Peyer's patch (tissue), 4 donors: Measurements from ENCODE around the gene XYLT1.

Source experiments
- CTCF ChIP-seq, 6 experiments: fragments of 450-650 bp in 4 of 6; fragments of 200-600 bp in 2 of 6; sonication (generic) in 1 of 6; IDR thresholded peaks; one replicate each; pipeline ENCODE4 v1.5.1; 2017 to 2019; ENCODE audit warnings: antibody characterized with exemption in 6 of 6, mild to moderate bottlenecking in 3 of 6, moderate library complexity in 1 of 6
- POLR2A ChIP-seq, 2 donors: fragments of 450-650 bp; IDR thresholded peaks; one replicate each; pipeline ENCODE4 v1.5.1; 2017; ENCODE audit warnings: antibody characterized with exemption in 2 of 2, mild to moderate bottlenecking in 2 of 2, moderate library complexity in 2 of 2

DNA sequence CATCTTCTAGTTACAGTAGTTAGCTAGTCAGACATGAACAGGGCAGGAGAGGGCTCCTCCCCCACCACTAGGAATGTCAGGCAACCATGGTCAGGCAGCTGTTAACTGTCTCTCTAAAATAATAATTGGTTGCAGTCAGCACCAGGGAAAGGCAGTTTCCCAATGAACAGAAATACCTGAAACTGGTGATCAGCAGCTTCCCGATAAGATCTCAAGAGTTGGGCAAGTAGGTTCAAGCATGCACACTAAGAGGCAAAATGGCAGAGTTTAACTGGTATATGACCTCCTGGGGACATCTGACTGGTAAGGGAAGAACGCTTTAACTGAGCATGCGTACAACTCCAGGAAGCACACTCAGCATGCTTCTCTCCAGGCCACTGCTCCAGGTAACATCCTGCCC lies 12.6 kb upstream of the XYLT1 start:
- TF ChIP-seq CTCF (IDR thresholded peaks at IDR 0.05) (no peak), POLR2A (IDR thresholded peaks at IDR 0.05) (no peak)
